ENCODE measurements around the gene RNF214. TPM values are rescaled to one million over a fixed set of nuclear protein-coding genes. Genes with fewer than 3 reads are reported as not detected.

RNF214 gene
- total and polyA plus RNA-seq, 10 of the 15 experiments (the other 5 are each of a cell fraction or from before 2014, with no cell fraction given), result 4.8 to 16.8 (median 10.5) TPM

GRCh38 chr11:117222991-117223740, 9.3 kb upstream of the RNF214 start:
- in situ Hi-C loops (cut with MboI) (no loop called here), intact Hi-C loops (cut with micrococcal nuclease; ENCODE audit: unreplicated experiment) (no loop called here)
- Histone ChIP-seq H3K27ac (ENCODE audit: control insufficient read depth, insufficient read depth) (no peak overlapping the region), H3K36me3 (ENCODE audit: control insufficient read depth in 2 of 2, insufficient read depth in 2 of 2, low read length in 1 of 2) (peaks cover 42 to 44% of the 10 kb centered on the region in 2 experiments; a peak in 3 of 4 replicates), H3K9me3 (replicated peaks; ENCODE audit: control insufficient read depth, insufficient read depth, low read length) (no peaks in the 10 kb centered on the region), H4K20me1 (ENCODE audit: control insufficient read depth, insufficient read depth) (no peaks in the 10 kb centered on the region; the same call in 1 of the 2 replicates), H3K79me2 (ENCODE audit: control insufficient read depth, insufficient read depth, low read length) (no peaks in the 10 kb centered on the region), H3K4me2 (ENCODE audit: control insufficient read depth, insufficient read depth) (no peak overlapping the region), H3K4me1 (ENCODE audit: control insufficient read depth, insufficient read depth, low read length) (no peaks in the 10 kb centered on the region), H3K27me3 (replicated peaks in 1 of 2; ENCODE audit: control insufficient read depth in 2 of 2, insufficient read depth in 2 of 2, low read length in 1 of 2) (no peaks in the 10 kb centered on the region), H3K9ac (ENCODE audit: control insufficient read depth, insufficient read depth, low read length) (no peak overlapping the region), H2AFZ (ENCODE audit: control insufficient read depth, low read depth, low read length) (no peak overlapping the region), H3K4me3 (no peak overlapping the region)
- no peak for FAIRE-seq
- ChIA-PET SMC1A (ENCODE audit: uncharacterized antibody, unreplicated experiment) (interaction anchor here (0.7 to 12.2 kb wide), 2 partner anchors 40 to 42 kb away, joined by 3 to 187 read pairs; partner anchors contain the start of gene SIDT2), POLR2A (no interaction called here), RAD21 (ENCODE audit: unreplicated experiment) (no interaction called here), CTCF (interaction anchor here (4.4 to 17.3 kb wide), 2 partner anchors 42 to 118 kb away, joined by 26 to 422 read pairs; partner anchors contain the start of gene SIDT2)
- DNase-seq (ENCODE audit: low read depth, low spot score), result no peak
- TF ChIP-seq POLR2A (IDR thresholded peaks at IDR 0.05; ENCODE audit: low read depth, low read length) (0 out of 2 replicates have a peak, but pooled peaks have one; percentile 2), SIN3A (IDR thresholded peaks at IDR 0.05; ENCODE audit: low read depth, low read length) (no peak), ZNF217 (IDR thresholded peaks at IDR 0.05) (no peak), CHD4 (IDR thresholded peaks at IDR 0.05) (no peak), ZNF274 (IDR thresholded peaks at IDR 0.05; ENCODE audit: insufficient read depth, insufficient read length) (no peak), CBFB (IDR thresholded peaks at IDR 0.05; ENCODE audit: low read depth) (no peak)
- BruUV-seq (replicated peaks), result no TSS peak
- WGBS (ENCODE audit: insufficient coverage, insufficient replicate concordance, low lambda C conversion rate, missing lambda C conversion rate), result 95% methylated on average over 14 of the region's 14 CpGs
- no peak for ATAC-seq
